NCI-H2081 (cell line): Measurements from ENCODE around the gene SLF2.

Experiments
- DNase-seq, 2 experiments: peaks; one replicate each; lab custom pipeline; 2025; lab: John Stamatoyannopoulos, UW

The SLF2 gene

GRCh38 chr10:101000127-101000914 lies 87.6 kb downstream of the SLF2 start:
- no peak for DNase-seq

- DNase-seq, result no peak
Measured at GRCh38 chr10:101000915-101001658, 88.3 kb downstream of the SLF2 start.

GRCh38 chr10:101001659-101002035 lies 88.9 kb downstream of the SLF2 start:
- DNase-seq, result no peak

GRCh38 chr10:101002456-101002855 lies 89.7 kb downstream of the SLF2 start:
- DNase-seq, result no peak

GRCh38 chr10:101003639-101004206 lies 91.0 kb downstream of the SLF2 start:
- DNase-seq, result no peak

GRCh38 chr10:101005361-101005760 lies 92.6 kb downstream of the SLF2 start:
- no peak for DNase-seq

GRCh38 chr10:101005869-101006567 lies 93.3 kb downstream of the SLF2 start:
- DNase-seq, result no peak

GRCh38 chr10:101006593-101007098 lies 93.9 kb downstream of the SLF2 start:
- no peak for DNase-seq

GRCh38 chr10:101007099-101007711 lies 94.4 kb downstream of the SLF2 start:
- DNase-seq, result no peak

GRCh38 chr10:101007915-101008822 lies 95.4 kb downstream of the SLF2 start:
- no peak for DNase-seq

- no peak for DNase-seq
Measured at GRCh38 chr10:101008823-101009423, 96.2 kb downstream of the SLF2 start.

GRCh38 chr10:101010329-101010728 lies 97.6 kb downstream of the SLF2 start:
- DNase-seq, result no peak

- DNase-seq, result no peak
Measured at GRCh38 chr10:101011517-101012423, 99.0 kb downstream of the SLF2 start.

- peak; percentile 65 for DNase-seq
Measured at GRCh38 chr10:101012525-101013364, 100.0 kb downstream of the SLF2 start.

GRCh38 chr10:101013365-101013825 lies 100.6 kb downstream of the SLF2 start:
- DNase-seq, result no peak

GRCh38 chr10:101014230-101014884 lies 101.6 kb downstream of the SLF2 start:
- peak; percentile 28 to 37 for DNase-seq
